Adrenal gland (tissue), 12 donors: ENCODE measurements around the gene A3GALT2. TPM values are rescaled to one million over a fixed set of nuclear protein-coding genes. Genes with fewer than 3 reads are reported as not detected.

ENCODE experiments used
- DNase-seq, 7 donors: peaks; one replicate each; pipeline ENCODE4 v3.0.0-alpha.2; 2019 to 2020
- H3K27ac ChIP-seq, 5 donors: fragments of 200-600 bp; sonication (generic) in 4 of 5; 1 replicate in 3 of 5; 2 replicates in 2 of 5; pipeline versions ENCODE4 v1.5.1 to v1.8.0; 2016 to 2020; ENCODE audit warnings: mild to moderate bottlenecking in 1 of 5
- H3K27me3 ChIP-seq: fragments of 200-600 bp; 2 replicates; pipeline ENCODE4 v1.8.0; 2021
- H3K36me3 ChIP-seq, 2 donors: fragments of 200-600 bp; replicated peaks in 1 of 2; 1 replicate in 1 of 2; 2 replicates in 1 of 2; pipeline versions ENCODE4 v1.5.1 to v1.8.0; 2018 to 2022
- H3K4me1 ChIP-seq, 2 donors: fragments of 200-600 bp; replicated peaks in 1 of 2; 1 replicate in 1 of 2; 2 replicates in 1 of 2; pipeline versions ENCODE4 v1.5.1 to v1.8.0; 2018 to 2021
- H3K4me3 ChIP-seq, 4 donors: fragments of 200-600 bp; sonication (generic) in 3 of 4; one replicate each; pipeline ENCODE4 v1.5.1; 2016 to 2018
- H3K9me3 ChIP-seq, 3 donors: fragments of 200-600 bp; sonication (generic) in 1 of 3; replicated peaks in 1 of 3; 1 replicate in 2 of 3; 2 replicates in 1 of 3; pipeline versions ENCODE4 v1.5.1 to v1.8.0; 2016 to 2021
- CTCF ChIP-seq, 6 experiments: fragments of 450-650 bp in 4 of 6; fragments of 200-600 bp in 2 of 6; sonication (generic) in 1 of 6; IDR thresholded peaks; 1 replicate in 5 of 6; 2 replicates in 1 of 6; pipeline versions ENCODE4 v1.5.1 to v1.8.0; 2016 to 2021; ENCODE audit warnings: antibody characterized with exemption in 6 of 6, mild to moderate bottlenecking in 2 of 6, moderate library complexity in 1 of 6
- POLR2A ChIP-seq, 2 donors: fragments of 450-650 bp; IDR thresholded peaks; one replicate each; pipeline ENCODE4 v1.6.1; 2017; ENCODE audit warnings: antibody characterized with exemption in 2 of 2, mild to moderate bottlenecking in 2 of 2, moderate library complexity in 1 of 2
- WGBS, 4 donors: extraction: QIAGEN DNeasy Blood & Tissue Kit in 2 of 4; methylation state at CpG; one replicate each; pipeline versions ENCODE4 v1.1.5 to v1.1.7; 2013 to 2017; 5-methylcytosine and 5-hydroxymethylcytosine counted together
- intact Hi-C, 2 donors: fragments of 100-400 bp; cut with DNase I; formaldehyde crosslinking; loops; one replicate each; pipeline versions ENCODE4 v1.14.1 to v1.15.0; 2022 to 2023
- polyA plus RNA-seq, 3 donors: library from polyadenylated mRNA; stranded (reverse); fragments of 200-250 nt in 2 of 3; fragments of 350-450 nt in 1 of 3; fragmentation: Illumina TruSeq in 1 of 3; extraction: RNeasy Lipid Tissue Mini Kit (QIAGEN cat#74804) in 1 of 3; gene quantifications; one replicate each; pipeline ENCODE4 v1.2.3, GENCODE V29; 2013 to 2014
- total RNA-seq, 9 donors: library from RNA; depleted of rRNA in 4 of 9; stranded (reverse); fragments of >200 nt in 4 of 9; fragments of 120-200 nt in 1 of 9; fragmentation: NEBNext Ultra II Directional in 1 of 9; extraction: Animal tissue kit (Norgen Biotek cat#: 25700) in 1 of 9; gene quantifications; one replicate each; pipeline versions ENCODE4 v1.1.0 to v1.2.4, GENCODE V29; 2013 to 2023
- donor health status: healthy with polysubstance abuse.
- donor health status: Bipolar disorder and iron deficiency.
- donor health status: DM: yes; HTN: yes; CAD: no.
- donor health status: DM: no; HTN: no; CAD: no.
- donor health status: DM: no; HTN: no; CAD: no.
- donor health status: DM: yes; HTN: yes; CAD: no.

The A3GALT2 gene
- total and polyA plus RNA-seq, 12 donors, result 0.17 to 0.49 TPM; not detected in 10

GRCh38 chr1:33322870-33323585, 2.1 kb upstream of the A3GALT2 start:
- Histone ChIP-seq H3K27me3 (no peaks in the 10 kb centered on the region), H3K27ac (no peak overlapping the region), H3K9me3 (no peaks in the 10 kb centered on the region), H3K4me1 (peaks cover 10 to 23% of the 10 kb centered on the region in 2 donors), H3K4me3 (no peak overlapping the region), H3K36me3 (peaks cover 0 to 59% of the 10 kb centered on the region in 2 donors)
- intact Hi-C loops, result no loop called here
- 66 to 85% (median 81%) methylated on average over 10 of the region's 10 CpGs for WGBS, 4 donors
- no peak for TF ChIP-seq CTCF (IDR thresholded peaks at IDR 0.05)
- no peak for TF ChIP-seq POLR2A (IDR thresholded peaks at IDR 0.05)
- no peak for DNase-seq

- H3K4me3 ChIP-seq, result no peak overlapping the region
- no peak for DNase-seq
- H3K27ac ChIP-seq, result no peak overlapping the region
- no peaks in the 10 kb centered on the region for H3K9me3 ChIP-seq
- intact Hi-C loops, result no loop called here
- H3K4me1 ChIP-seq, result peaks cover 1 to 14% of the 10 kb centered on the region in 2 donors
- 86 to 93% (median 88%) methylated on average over 6 of the region's 6 CpGs for WGBS, 4 donors
- TF ChIP-seq POLR2A (IDR thresholded peaks at IDR 0.05) (no peak), CTCF (IDR thresholded peaks at IDR 0.05) (no peak)
- H3K27me3 ChIP-seq, result no peaks in the 10 kb centered on the region
- H3K36me3 ChIP-seq, result peaks cover 0 to 50% of the 10 kb centered on the region in 2 donors
Observed at GRCh38 chr1:33322109-33322508, 1.2 kb upstream of the A3GALT2 start.

GRCh38 chr1:33321178-33321577, 280 bp upstream of the A3GALT2 start:
- no peaks in the 10 kb centered on the region for H3K27me3 ChIP-seq
- DNase-seq, result no peak
- H3K4me3 ChIP-seq, result no peak overlapping the region
- TF ChIP-seq CTCF (IDR thresholded peaks at IDR 0.05), result no peak
- no peak for TF ChIP-seq POLR2A (IDR thresholded peaks at IDR 0.05)
- H3K36me3 ChIP-seq, result peaks cover 0 to 41% of the 10 kb centered on the region in 2 donors
- H3K4me1 ChIP-seq, result peaks cover 0 to 8% of the 10 kb centered on the region in 2 donors
- H3K27ac ChIP-seq, result peak overlapping the region in 1 of 5 donors; percentile 5
- intact Hi-C loops, result no loop called here
- WGBS, 4 donors, result 52 to 100% (median 74%) methylated on average over 2 to 5 of the region's 5 CpGs
- H3K9me3 ChIP-seq, result no peaks in the 10 kb centered on the region

DNA sequence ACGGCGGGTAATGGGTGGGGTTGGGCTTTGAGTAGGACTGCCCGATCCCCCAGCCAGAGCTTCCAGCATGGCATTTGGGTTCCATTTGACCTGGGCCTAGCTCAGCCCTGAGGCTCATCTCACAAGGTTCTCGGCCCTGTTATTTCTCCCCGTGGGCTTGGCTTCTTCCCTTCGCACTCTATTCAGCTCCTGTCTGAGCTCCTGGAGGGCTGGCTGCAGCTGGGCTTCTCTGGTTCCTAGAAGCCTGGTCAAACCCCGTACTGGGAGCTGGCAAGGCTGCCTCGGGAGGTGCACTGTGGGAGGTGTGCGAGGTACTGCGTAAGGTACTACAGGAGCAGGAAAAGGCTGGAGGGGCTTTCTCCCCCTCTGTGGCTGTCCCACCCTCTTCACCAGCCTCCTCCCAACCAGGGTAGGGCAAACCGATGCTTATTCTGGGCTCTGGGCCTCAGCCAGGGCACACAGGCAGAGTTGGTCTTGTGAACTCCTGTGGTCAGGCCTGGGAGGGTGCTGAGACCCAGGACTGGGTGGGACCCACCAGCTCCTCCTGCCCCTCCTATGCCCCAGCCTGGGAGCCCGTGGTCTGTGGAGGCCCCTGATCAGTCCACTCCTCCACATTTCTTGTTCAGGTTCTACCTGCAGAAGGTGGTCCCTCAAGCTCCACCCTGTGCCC, 814 bp downstream of the A3GALT2 start:
- H3K4me1 ChIP-seq, result no peaks in the 10 kb centered on the region
- H3K9me3 ChIP-seq, result no peaks in the 10 kb centered on the region
- TF ChIP-seq POLR2A (IDR thresholded peaks at IDR 0.05), result no peak
- TF ChIP-seq CTCF (IDR thresholded peaks at IDR 0.05), result no peak
- H3K36me3 ChIP-seq, result peaks cover 0 to 30% of the 10 kb centered on the region in 2 donors
- 77 to 82% (median 80%) methylated on average over 8 to 12 of the region's 12 CpGs for WGBS, 4 donors
- no peaks in the 10 kb centered on the region for H3K27me3 ChIP-seq
- intact Hi-C loops, result no loop called here
- no peak for DNase-seq
- H3K27ac ChIP-seq, result no peak overlapping the region
- H3K4me3 ChIP-seq, result no peak overlapping the region
